ENCODE measurements around the gene GKN1. TPM values are rescaled to one million over a fixed set of nuclear protein-coding genes. Genes with fewer than 3 reads are reported as not detected.
A peak's percentile ranks its signal among the peaks of the same experiment; 100 is the strongest.
"Not testable (repeated sequence)": the region's sequence is repeated elsewhere in the genome, so short reads cannot be mapped to it uniquely, and the experiment has no call there.

Gene GKN1
- total and polyA plus RNA-seq, 9 donors: 0.09 to 0.27 (median 0.16) TPM; not detected in 2

- H3K27ac ChIP-seq (ENCODE audit: low read length); H3K4me1 ChIP-seq (ENCODE audit: control insufficient read depth, insufficient read depth, low read length); H3K4me3 ChIP-seq (ENCODE audit: low read length); H3K9me3 ChIP-seq (replicated peaks; ENCODE audit: control insufficient read depth, low read depth, low read length); DNase-seq; H3K36me3 ChIP-seq (ENCODE audit: control insufficient read depth, insufficient read depth, low read length); H3K27me3 ChIP-seq (ENCODE audit: control insufficient read depth, insufficient read depth, low read length): not testable (repeated sequence)
- 100% methylated on average over 1 of the region's 5 CpGs for WGBS (ENCODE audit: insufficient coverage)
Observed at GRCh38 chr2:68955432-68955831, 19.0 kb upstream of the GKN1 start.

GRCh38 chr2:68959001-68959400 lies 15.4 kb upstream of the GKN1 start:
- Histone ChIP-seq H3K4me1 (ENCODE audit: control insufficient read depth, insufficient read depth, low read length) (no peaks in the 10 kb centered on the region), H3K27ac (ENCODE audit: low read length) (no peak overlapping the region), H3K9me3 (replicated peaks; ENCODE audit: control insufficient read depth, low read depth, low read length) (no peaks in the 10 kb centered on the region), H3K4me3 (ENCODE audit: low read length) (no peak overlapping the region), H3K36me3 (ENCODE audit: control insufficient read depth, insufficient read depth, low read length) (no peaks in the 10 kb centered on the region), H3K27me3 (ENCODE audit: control insufficient read depth, insufficient read depth, low read length) (no peaks in the 10 kb centered on the region)
- no CpG with 5 or more reads among the region's 1 CpG for WGBS (ENCODE audit: insufficient coverage)
- no peak for DNase-seq

- Histone ChIP-seq H3K27me3 (ENCODE audit: control insufficient read depth, insufficient read depth, low read length) (no peaks in the 10 kb centered on the region), H3K4me3 (ENCODE audit: low read length) (no peak overlapping the region), H3K9me3 (replicated peaks; ENCODE audit: control insufficient read depth, low read depth, low read length) (no peaks in the 10 kb centered on the region), H3K4me1 (ENCODE audit: control insufficient read depth, insufficient read depth, low read length) (no peaks in the 10 kb centered on the region), H3K36me3 (ENCODE audit: control insufficient read depth, insufficient read depth, low read length) (no peaks in the 10 kb centered on the region), H3K27ac (ENCODE audit: low read length) (no peak overlapping the region)
- DNase-seq: no peak
- WGBS (ENCODE audit: insufficient coverage): 100% methylated on average over 1 of the region's 4 CpGs
Observed at GRCh38 chr2:68961380-68961779, 13.1 kb upstream of the GKN1 start.

GRCh38 chr2:68964282-68964681 lies 10.2 kb upstream of the GKN1 start:
- Histone ChIP-seq H3K9me3 (replicated peaks; ENCODE audit: control insufficient read depth, low read depth, low read length) (no peaks in the 10 kb centered on the region), H3K4me3 (ENCODE audit: low read length) (no peak overlapping the region), H3K4me1 (ENCODE audit: control insufficient read depth, insufficient read depth, low read length) (peaks cover 8% of the 10 kb centered on the region), H3K27me3 (ENCODE audit: control insufficient read depth, insufficient read depth, low read length) (no peaks in the 10 kb centered on the region), H3K36me3 (ENCODE audit: control insufficient read depth, insufficient read depth, low read length) (no peaks in the 10 kb centered on the region), H3K27ac (ENCODE audit: low read length) (no peak overlapping the region)
- no peak for DNase-seq

DNA sequence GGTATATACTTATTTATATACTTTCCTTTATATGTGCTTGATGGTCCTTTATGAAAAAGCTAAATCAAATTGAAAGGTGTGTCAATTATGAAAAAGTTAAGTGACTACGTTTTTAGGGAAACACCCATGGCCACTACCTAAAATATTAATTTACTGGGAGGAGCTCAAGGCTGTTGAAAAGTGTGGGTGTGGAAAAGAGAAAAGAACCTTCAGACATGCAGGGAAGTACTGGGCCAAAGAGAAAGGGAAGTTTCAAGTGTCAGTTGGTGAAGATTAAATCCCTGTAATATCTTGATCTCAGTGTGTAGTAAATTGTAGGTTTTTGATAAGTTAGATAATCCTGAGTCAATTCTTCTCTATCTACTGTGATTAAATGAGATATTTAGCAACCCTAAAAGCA lies 6.2 kb upstream of the GKN1 start:
- no peak for DNase-seq
- H3K36me3 ChIP-seq (ENCODE audit: control insufficient read depth, insufficient read depth, low read length): no peaks in the 10 kb centered on the region
- peaks cover 9% of the 10 kb centered on the region for H3K4me1 ChIP-seq (ENCODE audit: control insufficient read depth, insufficient read depth, low read length)
- no peaks in the 10 kb centered on the region for H3K27me3 ChIP-seq (ENCODE audit: control insufficient read depth, insufficient read depth, low read length)
- no peaks in the 10 kb centered on the region for H3K9me3 ChIP-seq (replicated peaks; ENCODE audit: control insufficient read depth, low read depth, low read length)
- no CpG with 5 or more reads among the region's 1 CpG for WGBS (ENCODE audit: insufficient coverage)
- H3K27ac ChIP-seq (ENCODE audit: low read length): no peak overlapping the region
- H3K4me3 ChIP-seq (ENCODE audit: low read length): no peak overlapping the region

DNA sequence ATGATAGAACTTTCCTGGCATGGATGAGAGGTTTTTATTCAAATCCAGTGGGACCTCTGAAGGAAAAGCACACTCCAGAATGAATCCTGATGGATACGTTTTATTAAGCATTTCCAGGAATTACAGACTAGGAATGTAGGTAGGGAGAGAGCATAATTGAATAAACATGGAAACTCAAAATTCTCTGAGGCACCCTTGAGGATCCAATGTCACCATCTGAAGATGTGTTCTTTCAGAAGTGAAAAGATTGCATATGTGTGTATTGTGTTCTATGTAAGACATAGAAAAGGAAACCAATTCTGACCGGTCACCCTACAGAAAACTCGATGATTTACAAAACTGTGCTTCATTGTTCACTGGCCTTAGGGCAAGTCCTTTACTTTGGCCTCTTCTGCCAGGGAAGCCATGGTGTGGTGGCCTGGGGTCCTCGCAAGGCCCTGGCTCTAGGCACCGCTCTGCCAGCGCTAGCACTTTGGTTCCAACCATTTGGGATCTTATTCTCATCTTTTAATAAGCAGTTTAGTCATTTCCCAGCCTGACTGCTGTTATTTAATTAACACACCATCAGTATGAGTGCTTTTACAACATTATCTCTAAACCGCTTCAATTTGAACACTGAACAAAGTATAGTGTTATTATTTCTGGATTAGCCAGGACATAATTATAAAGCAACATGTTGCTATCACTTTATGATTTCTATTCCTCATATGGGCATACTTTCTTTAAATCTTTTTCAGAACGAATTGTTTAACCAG lies 4.5 kb upstream of the GKN1 start:
- DNase-seq: peak; percentile 73
- 58% methylated on average over 5 of the region's 8 CpGs for WGBS (ENCODE audit: insufficient coverage)
- peak overlapping the region; percentile 88 for H3K27ac ChIP-seq (ENCODE audit: low read length)
- peaks cover 9% of the 10 kb centered on the region for H3K4me1 ChIP-seq (ENCODE audit: control insufficient read depth, insufficient read depth, low read length)
- H3K4me3 ChIP-seq (ENCODE audit: low read length): no peak overlapping the region
- H3K27me3 ChIP-seq (ENCODE audit: control insufficient read depth, insufficient read depth, low read length): no peaks in the 10 kb centered on the region
- no peaks in the 10 kb centered on the region for H3K9me3 ChIP-seq (replicated peaks; ENCODE audit: control insufficient read depth, low read depth, low read length)
- no peaks in the 10 kb centered on the region for H3K36me3 ChIP-seq (ENCODE audit: control insufficient read depth, insufficient read depth, low read length)

DNA sequence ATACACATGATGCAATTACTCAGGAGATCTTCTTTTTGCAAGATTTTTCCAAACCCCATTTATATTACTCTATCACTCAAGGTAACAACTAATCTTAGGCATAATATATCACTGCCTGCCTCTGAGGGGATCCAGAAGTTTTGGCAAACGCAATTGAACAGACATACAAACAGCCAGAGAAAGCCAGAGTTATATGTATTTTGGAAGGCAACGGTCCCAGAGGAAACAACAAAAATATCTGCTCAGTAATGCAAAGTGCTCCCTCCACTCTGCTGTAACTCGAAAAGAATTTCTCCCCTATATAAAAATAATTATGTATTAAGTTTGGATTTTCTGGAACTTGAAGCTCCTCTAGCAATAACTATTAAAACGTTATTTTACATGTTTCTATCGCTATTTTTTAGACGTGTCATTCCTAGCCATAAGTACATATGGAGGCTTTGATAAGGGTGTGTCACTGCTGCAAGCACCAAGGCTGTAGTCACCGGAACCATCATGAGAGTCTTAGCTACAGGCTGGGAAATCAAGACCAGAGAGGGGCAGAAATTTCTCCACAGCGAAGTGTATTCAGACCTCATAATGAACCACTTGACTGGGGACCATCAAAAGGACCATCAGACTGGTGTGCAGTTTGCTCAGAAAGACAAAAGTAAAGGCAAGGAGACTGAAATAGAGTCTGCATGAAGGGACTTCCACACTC lies 3.7 kb upstream of the GKN1 start:
- whole genome bisulfite sequencing (ENCODE audit: insufficient coverage): 0% methylated on average over 1 of the region's 8 CpGs
- Histone ChIP-seq H3K27me3 (ENCODE audit: control insufficient read depth, insufficient read depth, low read length) (no peaks in the 10 kb centered on the region), H3K4me1 (ENCODE audit: control insufficient read depth, insufficient read depth, low read length) (peaks cover 9% of the 10 kb centered on the region), H3K36me3 (ENCODE audit: control insufficient read depth, insufficient read depth, low read length) (no peaks in the 10 kb centered on the region), H3K4me3 (ENCODE audit: low read length) (no peak overlapping the region), H3K9me3 (replicated peaks; ENCODE audit: control insufficient read depth, low read depth, low read length) (no peaks in the 10 kb centered on the region), H3K27ac (ENCODE audit: low read length) (peak overlapping the region; percentile 88)
- peak; percentile 94 for DNase-seq

- Histone ChIP-seq H3K9me3 (replicated peaks; ENCODE audit: control insufficient read depth, low read depth, low read length) (no peaks in the 10 kb centered on the region), H3K27me3 (ENCODE audit: control insufficient read depth, insufficient read depth, low read length) (no peaks in the 10 kb centered on the region), H3K27ac (ENCODE audit: low read length) (no peak overlapping the region), H3K4me3 (ENCODE audit: low read length) (no peak overlapping the region), H3K4me1 (ENCODE audit: control insufficient read depth, insufficient read depth, low read length) (peaks cover 9% of the 10 kb centered on the region), H3K36me3 (ENCODE audit: control insufficient read depth, insufficient read depth, low read length) (no peaks in the 10 kb centered on the region)
- 57% methylated on average over 1 of the region's 5 CpGs for WGBS (ENCODE audit: insufficient coverage)
- DNase-seq: peak; percentile 52
Observed at GRCh38 chr2:68971591-68972231, 2.7 kb upstream of the GKN1 start.

- Histone ChIP-seq H3K36me3 (ENCODE audit: control insufficient read depth, insufficient read depth, low read length) (no peaks in the 10 kb centered on the region), H3K27ac (ENCODE audit: low read length) (no peak overlapping the region), H3K9me3 (replicated peaks; ENCODE audit: control insufficient read depth, low read depth, low read length) (no peaks in the 10 kb centered on the region), H3K27me3 (ENCODE audit: control insufficient read depth, insufficient read depth, low read length) (no peaks in the 10 kb centered on the region), H3K4me3 (ENCODE audit: low read length) (no peak overlapping the region), H3K4me1 (ENCODE audit: control insufficient read depth, insufficient read depth, low read length) (no peaks in the 10 kb centered on the region)
- 50% methylated on average over 2 of the region's 9 CpGs for WGBS (ENCODE audit: insufficient coverage)
- peak; percentile 34 for DNase-seq
Observed at GRCh38 chr2:68974946-68975665, 670 bp downstream of the GKN1 start.

- Histone ChIP-seq H3K4me3 (ENCODE audit: low read length) (no peak overlapping the region), H3K9me3 (replicated peaks; ENCODE audit: control insufficient read depth, low read depth, low read length) (no peaks in the 10 kb centered on the region), H3K27ac (ENCODE audit: low read length) (no peak overlapping the region), H3K27me3 (ENCODE audit: control insufficient read depth, insufficient read depth, low read length) (no peaks in the 10 kb centered on the region), H3K36me3 (ENCODE audit: control insufficient read depth, insufficient read depth, low read length) (no peaks in the 10 kb centered on the region), H3K4me1 (ENCODE audit: control insufficient read depth, insufficient read depth, low read length) (no peaks in the 10 kb centered on the region)
- DNase-seq: no peak
- WGBS (ENCODE audit: insufficient coverage): no CpG with 5 or more reads among the region's 2 CpGs
Observed at GRCh38 chr2:68975844-68976243, 1.4 kb downstream of the GKN1 start.

Measured in muscle of leg (tissue), 11 donors.